IPS DF 6.9 (cell line): ENCODE results near the gene CFLAR.

ENCODE experiments used
- DNase-seq: peaks from one replicate; pipeline ENCODE4 v3.0.0-alpha.2; 2013; ENCODE audit warnings: low read depth, low spot score
- H3K27ac ChIP-seq: one replicate; pipeline ENCODE4 v1.5.1; 2013; ENCODE audit warnings: low read length, control low read depth
- H3K27me3 ChIP-seq: 2 replicates; pipeline ENCODE4 v1.6.1; 2013; ENCODE audit warnings: mild to moderate bottlenecking, low read length; ENCODE audit not compliant: control insufficient read depth, insufficient read depth
- H3K36me3 ChIP-seq: 2 replicates; pipeline ENCODE4 v1.6.1; 2013; ENCODE audit warnings: low read length; ENCODE audit not compliant: control insufficient read depth, insufficient read depth
- H3K4me1 ChIP-seq: 2 replicates; pipeline ENCODE4 v1.6.1; 2013; ENCODE audit warnings: low read length; ENCODE audit not compliant: control insufficient read depth, insufficient read depth
- H3K4me3 ChIP-seq: 2 replicates; pipeline ENCODE4 v1.5.1; 2013; ENCODE audit warnings: mild to moderate bottlenecking, low read length
- H3K9me3 ChIP-seq: 2 replicates; pipeline ENCODE4 v1.6.1; 2013; ENCODE audit warnings: low read length, inconsistent platforms; ENCODE audit not compliant: control insufficient read depth, insufficient read depth
- WGBS: extraction: QIAGEN DNeasy Blood & Tissue Kit; methylation state at CpG from one replicate; pipeline ENCODE4 v1.1.7; 2013; ENCODE audit warnings: mixed read lengths, missing lambda C conversion rate; ENCODE audit not compliant: insufficient read length, insufficient coverage; 5-methylcytosine and 5-hydroxymethylcytosine counted together

The CFLAR gene

DNA sequence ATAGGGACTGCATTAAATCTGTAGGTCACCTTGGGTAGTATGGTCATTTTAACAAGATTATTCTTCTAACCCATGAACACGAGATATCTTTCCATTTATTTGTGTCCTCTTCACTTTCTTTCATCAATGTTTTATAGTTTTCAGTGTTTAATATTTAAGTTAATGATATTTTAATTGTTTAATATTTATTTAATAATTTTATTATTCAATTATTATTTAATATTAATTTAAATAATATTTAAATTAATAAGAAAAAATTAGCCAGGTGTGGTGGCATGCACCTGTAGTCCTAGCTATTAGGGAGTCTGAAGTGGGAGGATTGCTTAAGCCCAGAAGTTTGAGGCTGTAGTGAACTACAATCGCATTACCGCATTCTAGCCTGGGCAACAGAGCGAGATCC is 100.0 kb downstream of the CFLAR start:
- Histone ChIP-seq H3K4me1 (no peaks in the 10 kb centered on the region), H3K36me3 (no peaks in the 10 kb centered on the region), H3K27ac (no peak overlapping the region), H3K9me3 (no peaks in the 10 kb centered on the region), H3K27me3 (no peaks in the 10 kb centered on the region), H3K4me3 (no peak overlapping the region)
- no peak for DNase-seq
- no CpG with 5 or more reads among the region's 4 CpGs for WGBS

- no peaks in the 10 kb centered on the region for H3K27me3 ChIP-seq
- H3K36me3 ChIP-seq: no peaks in the 10 kb centered on the region
- DNase-seq: no peak
- no peaks in the 10 kb centered on the region for H3K4me1 ChIP-seq
- no peaks in the 10 kb centered on the region for H3K9me3 ChIP-seq
- WGBS: no CpG with 5 or more reads among the region's 1 CpG
- H3K4me3 ChIP-seq: no peak overlapping the region
- no peak overlapping the region for H3K27ac ChIP-seq
Observed at GRCh38 chr2:201216918-201217317, 101.0 kb downstream of the CFLAR start.

- no peaks in the 10 kb centered on the region for H3K9me3 ChIP-seq
- H3K4me3 ChIP-seq: no peak overlapping the region
- H3K27ac ChIP-seq: no peak overlapping the region
- H3K27me3 ChIP-seq: no peaks in the 10 kb centered on the region
- H3K36me3 ChIP-seq: no peaks in the 10 kb centered on the region
- DNase-seq: no peak
- WGBS: no CpG with 5 or more reads among the region's 6 CpGs
- no peaks in the 10 kb centered on the region for H3K4me1 ChIP-seq
Observed at GRCh38 chr2:201218780-201219179, 102.8 kb downstream of the CFLAR start.

GRCh38 chr2:201219328-201220096 is 103.5 kb downstream of the CFLAR start:
- H3K9me3 ChIP-seq: no peaks in the 10 kb centered on the region
- no peak overlapping the region for H3K27ac ChIP-seq
- no peaks in the 10 kb centered on the region for H3K36me3 ChIP-seq
- H3K27me3 ChIP-seq: no peaks in the 10 kb centered on the region
- H3K4me3 ChIP-seq: no peak overlapping the region
- no peaks in the 10 kb centered on the region for H3K4me1 ChIP-seq
- no CpG with 5 or more reads among the region's 5 CpGs for WGBS
- no peak for DNase-seq

DNA sequence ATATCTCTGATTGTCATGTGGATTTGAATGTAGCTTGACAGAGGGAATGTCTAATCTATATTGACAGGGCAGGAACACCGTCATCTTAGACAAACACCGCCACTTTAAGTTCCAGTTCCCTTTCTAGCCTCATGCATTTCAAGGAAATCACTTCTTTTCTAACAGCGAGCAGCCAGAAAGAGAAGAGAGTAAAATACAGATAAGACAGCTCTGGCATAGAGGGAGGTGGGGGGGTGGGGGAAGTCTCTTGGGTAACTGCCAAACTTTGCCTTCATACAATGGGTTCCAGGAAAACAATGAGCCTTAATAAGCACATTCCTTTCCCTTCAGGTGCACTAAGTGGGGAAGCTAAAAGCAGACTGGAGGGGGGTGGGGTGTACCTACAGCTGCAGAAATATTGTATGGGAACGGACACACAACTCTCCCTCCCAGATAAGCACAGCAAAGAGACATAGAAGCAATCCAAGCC is 104.2 kb downstream of the CFLAR start:
- Histone ChIP-seq H3K27ac (no peak overlapping the region), H3K9me3 (no peaks in the 10 kb centered on the region), H3K4me1 (no peaks in the 10 kb centered on the region), H3K27me3 (no peaks in the 10 kb centered on the region), H3K36me3 (no peaks in the 10 kb centered on the region), H3K4me3 (no peak overlapping the region)
- WGBS: no CpG with 5 or more reads among the region's 4 CpGs
- DNase-seq: no peak

DNA sequence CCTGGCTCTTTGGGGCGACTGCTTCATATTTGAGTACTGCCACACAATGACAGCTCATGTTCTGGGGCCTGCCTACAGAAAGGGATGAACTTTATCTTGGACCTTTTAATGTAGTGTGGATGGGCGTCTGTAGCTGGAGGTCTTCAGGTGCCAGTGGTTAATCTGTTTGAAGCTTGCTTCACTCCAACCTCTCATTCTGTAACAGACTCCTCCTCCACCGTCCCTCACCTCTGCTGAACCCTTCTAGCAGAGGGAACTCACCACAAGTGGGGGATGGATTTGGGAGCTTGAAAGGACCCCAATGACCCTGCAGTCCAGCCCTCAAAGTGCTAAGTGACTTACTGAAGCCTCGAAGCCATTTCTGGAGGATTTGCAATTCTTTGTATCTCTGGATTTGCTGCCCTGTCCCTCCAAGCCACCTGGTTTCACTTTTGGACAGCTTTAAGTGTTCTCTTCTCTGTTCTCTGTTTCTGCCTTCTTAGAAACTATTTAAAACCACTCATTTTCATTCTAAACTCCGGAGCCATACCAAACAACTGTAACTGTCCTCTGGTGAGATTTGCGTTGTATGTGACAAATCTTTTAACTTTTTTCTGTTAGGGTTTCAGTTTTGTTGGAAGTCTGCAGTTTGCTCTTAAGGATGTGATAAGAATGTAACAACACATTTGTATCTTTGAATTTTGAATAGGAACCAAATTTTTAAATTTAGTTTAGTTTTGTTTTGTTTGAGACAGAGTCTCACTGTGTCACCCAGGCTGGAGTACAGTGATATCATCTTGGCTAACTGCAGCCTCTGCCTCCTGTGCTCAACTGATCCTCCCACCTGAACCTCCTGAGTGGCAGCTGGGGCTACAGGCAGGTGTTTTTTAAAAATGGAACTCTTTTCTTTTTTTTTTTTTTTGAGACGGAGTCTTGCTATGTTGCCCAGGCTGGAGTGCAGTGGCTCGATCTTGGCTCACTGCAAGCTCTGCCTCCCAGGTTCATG is 107.4 kb downstream of the CFLAR start:
- Histone ChIP-seq H3K27me3 (no peaks in the 10 kb centered on the region), H3K36me3 (no peaks in the 10 kb centered on the region), H3K9me3 (no peaks in the 10 kb centered on the region), H3K4me1 (no peaks in the 10 kb centered on the region), H3K27ac (no peak overlapping the region), H3K4me3 (no peak overlapping the region)
- no peak for DNase-seq
- WGBS: no CpG with 5 or more reads among the region's 8 CpGs
